ENCODE results near the gene RNASEH2B.

- no peak for TF ChIP-seq POLR2A (IDR thresholded peaks at IDR 0.05; ENCODE audit: low read depth, low read length)
- TF ChIP-seq POLR2AphosphoS5 (IDR thresholded peaks at IDR 0.05; ENCODE audit: low read depth, low read length), result no peak
Observed at GRCh38 chr13:50969691-50970090, 60.1 kb downstream of the RNASEH2B start.

Data from GM12892 (cell line).